Inflammatory macrophage treated with lipopolysaccharide for 4 hours (primary cell): Measurements from ENCODE around the gene HMGN2.

Source experiments
- DNase-seq: peaks from one replicate; pipeline ENCODE4 v3.0.0-alpha.2; 2020

Gene HMGN2

DNA sequence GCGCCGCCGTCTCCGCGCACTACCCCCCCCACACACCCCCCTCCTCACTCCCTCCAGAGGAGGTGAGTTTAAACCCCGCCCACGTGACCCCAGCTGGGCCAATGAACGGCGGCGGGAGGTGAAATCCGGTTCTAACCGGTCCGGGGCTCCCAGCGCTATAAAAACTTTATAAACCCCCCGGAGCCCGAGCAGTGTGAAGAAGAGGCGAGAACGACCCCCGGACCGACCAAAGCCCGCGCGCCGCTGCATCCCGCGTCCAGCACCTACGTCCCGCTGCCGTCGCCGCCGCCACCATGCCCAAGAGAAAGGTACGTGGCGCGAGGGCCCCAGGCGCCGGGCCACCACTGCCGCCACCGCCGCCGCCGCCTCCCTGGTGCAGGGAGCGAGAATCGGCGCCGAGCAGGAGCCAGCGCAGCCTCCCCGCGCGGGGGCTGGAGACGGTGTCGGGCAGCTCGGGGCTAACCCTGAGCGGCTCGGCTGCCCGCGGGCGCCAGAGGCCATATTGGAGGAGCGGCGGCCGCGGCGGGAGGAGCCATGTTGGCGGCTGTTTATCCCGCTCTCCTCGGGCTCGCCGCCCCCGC is at the start of gene HMGN2:
Gene HMGN2, plus strand, starts transcription at position 121 of the 581 bp plus-strand sequence. Its CDS starts 173 bp downstream, at position 294.
- DNase-seq = peak; percentile 86

DNA sequence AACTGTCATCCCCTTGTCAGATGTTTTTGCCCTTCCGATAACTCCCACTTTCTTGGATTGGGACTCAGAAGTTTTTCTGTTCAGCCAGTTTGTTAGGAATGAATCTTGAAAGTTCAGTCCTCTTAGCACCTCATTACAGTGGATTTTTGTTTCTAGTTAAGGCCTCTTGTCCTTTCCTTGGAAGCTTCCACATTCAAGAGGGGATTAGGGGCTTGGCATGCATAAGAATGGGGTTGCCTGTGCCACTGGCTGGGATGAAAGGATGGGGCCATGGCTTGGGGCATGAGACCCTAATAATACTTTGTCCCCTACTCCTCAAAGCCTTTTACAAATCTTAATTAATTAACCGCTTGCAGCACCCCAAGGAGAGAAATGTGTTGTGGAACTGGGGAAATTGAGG is 42.5 kb upstream of the HMGN2 start:
- no peak for DNase-seq

DNA sequence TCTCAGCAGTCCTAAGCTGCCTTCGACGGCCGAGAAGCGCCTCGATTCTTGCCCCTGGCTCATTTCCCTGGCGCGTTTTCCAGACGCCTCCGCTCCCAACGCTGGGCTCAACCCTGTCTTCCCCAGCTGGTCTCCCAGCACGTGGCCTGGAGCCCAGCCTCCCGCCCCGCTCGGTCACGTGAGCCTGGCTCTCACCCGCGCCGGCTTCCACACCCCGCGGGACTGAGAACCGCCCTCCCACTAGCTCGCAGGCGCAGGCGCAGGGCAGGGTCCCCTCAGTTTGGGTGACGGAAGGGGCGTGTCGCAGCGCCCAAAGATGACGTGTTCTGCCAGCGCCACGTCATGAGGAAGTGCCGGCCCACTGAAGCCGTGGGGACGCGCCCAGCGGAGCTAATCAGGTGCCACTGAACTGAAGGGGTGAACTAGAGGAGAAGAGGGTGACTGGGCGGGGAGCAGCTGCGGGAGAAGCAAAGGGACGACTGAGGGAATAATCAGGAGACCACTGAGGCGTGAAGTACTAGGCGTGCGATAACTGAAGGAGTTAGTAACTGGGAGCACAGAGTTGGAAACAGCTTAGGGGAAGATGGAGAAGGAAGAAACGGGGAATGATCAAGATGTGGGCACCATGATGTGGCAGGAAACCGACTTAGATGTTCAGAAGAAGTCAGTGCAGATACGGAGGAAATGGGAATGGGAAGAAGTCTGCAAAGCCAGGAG is 40.1 kb upstream of the HMGN2 start, which contains the start of gene DHDDS:
Gene DHDDS, plus strand, starts transcription at position 343 of the 717 bp plus-strand sequence. CDS start 625 bp downstream, outside the sequence.
- peak; percentile 98 for DNase-seq

GRCh38 chr1:26432793-26433192 is 39.4 kb upstream of the HMGN2 start:
- no peak for DNase-seq

DNA sequence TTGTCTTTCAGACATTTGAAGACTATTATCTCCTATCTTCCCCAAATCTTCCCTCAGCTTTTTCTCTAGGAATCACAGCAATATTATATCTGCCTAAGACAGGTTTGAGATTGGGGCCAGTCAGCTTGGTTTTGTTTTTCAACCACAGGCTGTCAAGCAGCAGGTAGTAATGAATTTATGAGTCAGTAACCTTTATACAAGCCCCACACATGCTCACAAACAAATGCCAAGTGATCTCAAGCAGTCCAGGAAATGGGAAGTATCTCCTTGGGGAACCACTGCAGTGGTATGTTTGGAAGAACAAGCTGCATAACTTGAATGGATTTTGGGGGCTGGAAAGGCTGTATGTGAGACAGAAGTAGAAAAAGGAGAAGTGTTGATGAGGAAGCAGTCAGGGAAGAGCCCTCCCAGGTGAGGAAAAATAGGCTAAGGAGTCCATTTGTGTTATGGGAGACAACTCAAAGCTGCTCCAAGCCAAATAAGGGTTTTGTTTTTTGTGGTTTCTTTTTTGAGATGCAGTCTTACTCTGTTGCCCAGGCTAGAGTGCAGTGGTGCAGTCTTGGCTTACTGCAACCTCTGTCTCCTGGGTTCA is 38.0 kb upstream of the HMGN2 start:
- no peak for DNase-seq

- DNase-seq = no peak
Observed at GRCh38 chr1:26438041-26438440, 34.2 kb upstream of the HMGN2 start.

GRCh38 chr1:26440259-26440658 is 32.0 kb upstream of the HMGN2 start:
- no peak for DNase-seq

DNA sequence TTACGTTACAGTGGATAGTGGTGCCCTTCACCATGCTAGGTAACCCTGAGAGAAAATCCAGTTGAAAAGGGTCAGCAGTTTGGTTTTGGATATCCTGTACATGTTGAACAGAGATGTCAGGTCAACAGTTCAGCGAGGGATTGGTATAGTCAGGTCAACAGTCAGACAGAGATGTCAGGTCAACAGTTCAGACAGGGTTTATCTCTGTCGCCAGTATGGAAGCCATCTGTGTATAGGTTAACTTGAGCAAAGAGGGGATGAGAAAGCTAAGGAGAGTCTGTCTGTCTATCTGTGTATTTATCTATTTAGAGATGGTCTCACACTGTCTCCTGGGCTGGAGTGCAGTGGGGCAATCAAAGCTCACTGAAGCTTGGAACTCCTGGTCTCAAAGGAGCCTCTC is 22.4 kb upstream of the HMGN2 start:
- no peak for DNase-seq

GRCh38 chr1:26450908-26451307 is 21.3 kb upstream of the HMGN2 start:
- DNase-seq = no peak

DNA sequence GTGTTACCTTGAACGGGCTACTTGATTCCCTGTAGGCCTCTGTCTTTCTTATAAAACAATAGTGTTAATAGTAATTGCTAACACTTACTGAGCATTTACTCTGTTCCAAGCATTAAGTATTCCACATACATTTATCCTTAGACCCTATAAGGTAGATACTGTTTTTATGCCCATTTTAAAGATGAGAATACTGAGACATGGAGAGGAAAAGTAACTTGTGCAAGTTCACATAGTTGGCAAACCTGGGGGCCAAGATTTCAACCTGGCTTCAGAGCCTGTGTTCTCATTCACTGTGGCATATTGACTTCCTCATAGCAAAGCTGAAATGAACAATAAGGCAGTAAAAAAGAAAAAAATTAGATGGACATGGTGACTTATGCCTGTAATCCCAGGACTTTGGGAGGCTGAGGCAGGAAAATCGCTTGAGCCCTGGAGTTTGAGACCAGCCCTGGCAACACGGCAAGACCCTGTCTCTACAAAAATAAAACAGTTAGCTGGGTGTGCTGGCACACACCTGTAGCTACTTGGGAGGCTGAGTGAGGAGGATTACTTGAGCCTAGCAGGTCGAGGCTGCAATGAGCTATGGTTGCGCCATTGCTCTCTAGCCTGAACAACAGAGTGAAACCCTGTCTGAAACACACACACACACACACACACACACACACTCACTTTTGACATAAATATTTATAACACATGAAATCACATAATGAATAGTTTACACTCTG is 19.6 kb upstream of the HMGN2 start:
- no peak for DNase-seq

GRCh38 chr1:26459148-26459547 is 13.1 kb upstream of the HMGN2 start:
- DNase-seq = no peak

GRCh38 chr1:26459573-26460031 is 12.6 kb upstream of the HMGN2 start:
- DNase-seq = no peak

DNA sequence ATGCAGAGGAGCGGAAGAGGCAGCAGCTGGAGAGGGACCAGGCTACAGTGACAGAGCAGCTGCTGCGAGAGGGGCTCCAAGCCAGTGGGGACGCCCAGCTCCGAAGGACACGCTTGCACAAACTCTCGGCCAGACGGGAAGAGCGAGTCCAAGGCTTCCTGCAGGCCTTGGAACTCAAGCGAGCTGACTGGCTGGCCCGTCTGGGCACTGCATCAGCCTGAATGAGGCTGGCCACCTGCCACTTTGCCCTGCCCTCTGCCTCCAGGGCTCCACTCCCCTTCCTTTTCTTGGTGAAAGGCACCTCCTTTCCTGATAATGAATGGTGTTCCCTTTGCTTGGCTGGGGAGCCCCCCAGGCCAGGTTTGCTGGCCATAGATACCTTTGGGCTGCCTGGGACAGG is 3.3 kb upstream of the HMGN2 start:
- DNase-seq = no peak

DNA sequence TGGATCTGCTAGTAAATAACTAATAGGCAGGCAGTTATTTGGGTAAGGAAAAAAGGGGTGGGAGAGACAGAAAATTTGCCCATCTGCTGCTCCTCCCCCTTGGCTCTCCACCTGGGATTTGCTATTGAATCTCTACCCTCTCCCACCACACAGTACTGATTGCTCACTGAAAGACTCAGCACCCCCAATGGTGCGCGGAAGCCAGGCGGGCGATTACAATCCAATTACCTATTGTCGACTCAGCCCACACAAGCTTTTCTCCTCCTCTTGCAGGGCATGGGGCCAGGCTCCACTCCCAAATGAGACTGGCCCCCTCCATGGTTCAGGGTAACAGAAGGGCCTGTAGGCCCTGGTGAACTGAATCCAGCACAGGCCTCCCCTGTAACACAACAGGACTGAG is 2.7 kb upstream of the HMGN2 start:
- DNase-seq = no peak

DNA sequence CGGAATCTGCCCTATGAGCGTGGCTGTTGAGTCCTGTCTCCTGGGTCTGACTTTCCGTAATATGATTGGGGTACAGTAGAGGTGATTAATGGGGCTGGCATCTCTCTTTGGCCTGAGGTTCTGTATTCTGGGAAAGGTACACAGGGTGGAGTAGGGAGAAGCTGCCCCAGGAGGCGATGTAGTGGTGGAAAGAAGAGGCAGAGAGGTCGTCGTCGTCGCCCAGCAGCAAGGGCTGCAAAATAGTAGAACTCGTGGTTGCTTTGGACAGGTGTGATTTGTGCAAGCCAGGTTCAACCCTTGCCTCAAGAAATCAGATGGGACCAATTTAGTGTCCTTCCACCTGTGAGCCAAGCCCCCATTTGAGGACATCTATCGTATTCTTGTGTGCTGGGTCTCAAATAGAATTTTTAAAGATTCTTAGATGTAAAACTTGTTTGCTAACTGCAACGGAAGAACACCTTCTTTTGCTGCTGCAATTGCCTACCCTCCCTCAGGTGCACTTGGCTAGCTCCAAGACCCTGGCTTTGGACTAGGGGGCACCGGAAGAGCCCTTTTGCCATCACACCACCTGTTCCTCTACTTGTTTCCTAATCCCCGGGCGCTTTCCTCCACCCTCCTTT is 1.3 kb upstream of the HMGN2 start:
- DNase-seq = no peak

DNA sequence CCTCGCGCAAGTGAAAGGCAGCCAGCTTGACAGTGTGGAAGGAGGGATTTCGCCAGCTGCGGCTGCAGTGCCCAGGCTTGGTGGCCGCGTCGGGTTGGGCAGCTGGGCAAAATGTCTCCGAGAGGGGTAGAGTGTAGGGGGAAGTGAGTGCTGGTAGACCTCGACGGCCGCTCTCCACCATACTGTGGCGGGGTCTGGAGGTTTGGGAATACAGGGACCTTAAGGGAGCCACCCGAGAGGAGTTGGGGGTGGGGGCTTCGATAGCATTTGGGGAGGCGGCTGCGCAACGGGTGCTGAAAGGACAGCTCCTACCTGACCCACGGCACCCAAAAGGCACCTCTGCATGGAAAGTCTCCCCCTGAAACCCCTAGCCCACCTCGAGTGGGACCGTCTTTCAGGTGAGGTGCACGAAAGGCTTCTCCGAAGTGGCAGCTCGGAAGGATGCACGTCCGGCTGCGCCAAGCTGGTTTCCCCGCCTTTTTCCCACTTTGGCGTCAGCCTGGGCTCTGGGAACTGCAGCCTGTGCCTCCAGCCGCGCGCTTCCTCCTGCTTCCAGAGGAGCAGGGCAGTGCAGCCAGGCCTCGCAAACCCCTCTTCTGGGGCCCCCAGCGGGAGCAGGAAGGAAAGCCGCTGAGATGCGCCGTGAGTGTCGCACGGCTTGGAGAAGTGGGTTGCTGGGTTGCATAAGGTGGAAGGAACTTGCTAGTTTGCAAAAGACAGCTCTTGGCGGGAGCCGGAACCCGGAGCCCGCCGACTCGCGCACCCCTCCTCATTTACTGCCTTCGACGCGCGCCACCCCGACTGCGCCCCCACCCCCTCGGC is 531 bp upstream of the HMGN2 start:
- peak; percentile 83 for DNase-seq

- DNase-seq = peak; percentile 96
Observed at GRCh38 chr1:26472901-26473845, 933 bp downstream of the HMGN2 start.

DNA sequence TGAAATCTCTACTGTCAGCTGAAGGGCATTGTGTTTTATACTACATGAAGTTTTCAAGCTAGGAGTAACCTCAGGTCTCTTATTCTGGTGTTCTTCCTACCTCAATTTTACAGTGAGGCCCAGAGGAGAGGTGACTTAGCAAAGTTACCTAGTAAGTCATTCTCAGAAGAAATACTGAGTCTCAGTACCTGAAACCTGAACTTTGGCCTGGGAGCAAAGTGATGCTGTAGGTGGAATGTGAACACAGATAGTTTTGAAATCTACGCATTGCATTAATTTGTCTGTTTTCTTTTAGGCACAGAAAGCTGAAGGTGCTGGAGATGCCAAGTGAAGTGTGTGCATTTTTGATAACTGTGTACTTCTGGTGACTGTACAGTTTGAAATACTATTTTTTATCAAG is 2.6 kb downstream of the HMGN2 start:
- no peak for DNase-seq

DNA sequence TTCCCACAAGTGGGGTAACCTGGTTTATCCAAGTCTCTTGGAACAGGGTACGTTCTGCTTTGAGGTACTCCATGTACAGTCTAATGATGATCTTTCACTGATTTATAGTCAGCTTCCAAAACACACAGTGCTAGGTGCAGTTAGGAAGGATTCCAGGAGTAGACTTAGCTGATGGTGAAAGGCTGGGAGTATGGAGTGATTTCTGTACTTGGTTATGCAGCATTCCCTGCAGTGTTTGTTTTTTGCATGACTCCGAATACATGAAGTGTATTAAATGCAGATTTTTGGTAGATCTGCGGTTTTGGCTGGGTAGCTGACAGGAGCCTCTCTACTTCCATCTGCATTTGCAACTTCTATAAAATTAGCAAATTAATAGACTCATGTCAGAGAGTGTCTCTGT is 3.7 kb downstream of the HMGN2 start:
- DNase-seq = no peak

- DNase-seq = no peak
Observed at GRCh38 chr1:26476958-26477357, 4.7 kb downstream of the HMGN2 start.
